NCI-H2029 treated with DMSO at 0.1 percent for 48 hours (cell line): ENCODE data around the gene ZCCHC12.

Source experiments
- DNase-seq: peaks from one replicate; lab custom pipeline; 2025; lab: John Stamatoyannopoulos, UW

Gene ZCCHC12

DNA sequence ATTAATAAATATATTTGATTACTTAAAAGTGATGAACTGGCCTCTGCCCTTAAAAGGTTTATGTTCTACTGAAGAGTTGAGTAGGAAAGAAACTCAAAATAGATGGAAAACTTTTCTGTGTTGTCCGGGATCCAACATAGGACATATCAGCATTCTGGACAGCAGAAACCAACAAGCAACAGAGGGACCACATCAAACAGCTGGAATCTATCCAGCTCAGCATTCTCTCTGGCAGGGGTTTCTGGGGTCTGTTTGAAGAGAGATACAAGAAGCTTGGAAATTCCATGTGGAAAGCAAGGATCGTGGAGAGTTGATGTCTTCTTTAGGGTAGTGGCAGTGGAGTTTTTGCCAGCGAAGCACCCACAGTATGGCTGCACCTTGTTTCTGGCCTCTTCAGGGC is 43.6 kb downstream of the ZCCHC12 start:
- DNase-seq, result no peak

- no peak for DNase-seq
Measured at GRCh38 chrX:118872102-118872566, 48.5 kb downstream of the ZCCHC12 start.
